Right atrium auricular region (tissue), 2 donors: ENCODE data around the gene PRPSAP1. TPM values are rescaled to one million over a fixed set of nuclear protein-coding genes. Genes with fewer than 3 reads are reported as not detected.

Source experiments
- DNase-seq: peaks from one replicate; pipeline ENCODE4 v3.0.0-alpha.2; 2019; ENCODE audit warnings: low spot score
- H3K27ac ChIP-seq, 2 donors: fragments of 200-600 bp; sonication (generic); 1 replicate in 1 of 2; 2 replicates in 1 of 2; pipeline ENCODE4 v1.5.1; 2016 to 2019
- H3K27me3 ChIP-seq, 2 donors: fragments of 200-600 bp; sonication (generic); one replicate each; pipeline versions ENCODE4 v1.5.1 to v1.6.0; 2017 to 2019
- H3K36me3 ChIP-seq: fragments of 200-600 bp; sonication (generic); one replicate; pipeline ENCODE4 v1.5.1; 2016
- H3K4me1 ChIP-seq, 2 donors: fragments of 200-600 bp; sonication (generic); one replicate each; pipeline versions ENCODE4 v1.5.1 to v1.6.0; 2017 to 2019
- H3K4me3 ChIP-seq, 2 donors: fragments of 200-600 bp; sonication (generic); 1 replicate in 1 of 2; 2 replicates in 1 of 2; pipeline ENCODE4 v1.5.1; 2017 to 2019; ENCODE audit warnings: mild to moderate bottlenecking in 1 of 2, moderate library complexity in 1 of 2
- H3K9me3 ChIP-seq, 2 donors: fragments of 200-600 bp; sonication (generic); one replicate each; pipeline ENCODE4 v1.5.1; 2019
- CTCF ChIP-seq, 2 donors: fragments of 200-600 bp; sonication (generic); IDR thresholded peaks; one replicate each; pipeline ENCODE4 v1.5.1; 2019; ENCODE audit warnings: antibody characterized with exemption in 2 of 2
- total RNA-seq, 2 donors: library from RNA; depleted of rRNA; stranded (reverse); fragments of >200 nt; gene quantifications; one replicate each; pipeline ENCODE4 v1.1.0, GENCODE V29; 2016

PRPSAP1 gene
- total RNA-seq, 2 donors from 2014 or later, result 33.7 to 34.0 TPM

DNA sequence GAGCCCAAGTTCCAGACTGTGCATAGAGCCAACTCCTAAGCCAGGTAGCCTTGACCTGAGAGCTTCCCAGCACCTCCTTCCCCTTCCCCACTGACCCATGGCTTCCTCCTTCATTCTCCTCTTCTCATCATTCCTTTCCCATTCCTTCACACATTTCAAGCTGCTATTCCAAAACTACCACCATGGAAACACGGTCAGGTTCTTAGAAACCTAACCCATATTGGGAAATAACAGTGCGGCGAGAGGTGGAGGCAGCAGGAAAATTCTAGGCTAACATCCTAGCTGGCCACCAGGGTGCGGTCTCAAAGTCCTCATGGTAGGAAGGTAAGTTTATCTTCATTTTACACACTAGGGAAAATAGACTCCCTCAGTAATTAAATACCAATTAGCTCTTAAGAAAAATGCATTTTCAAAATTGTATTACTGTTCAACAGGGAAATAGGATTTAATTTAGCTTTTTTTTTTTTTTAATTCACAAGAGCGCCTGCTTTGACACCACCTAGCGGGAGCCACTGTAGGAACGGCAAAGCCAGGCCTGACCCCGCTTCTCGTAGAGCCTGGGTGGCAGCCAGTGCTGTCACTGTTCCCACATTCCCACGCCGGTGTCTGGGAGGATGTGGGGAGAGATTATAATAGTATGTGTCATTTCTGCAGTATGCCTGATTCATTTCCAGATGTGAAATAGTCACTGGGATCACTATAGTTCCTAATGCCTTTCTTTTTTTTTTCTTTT, 16.7 kb upstream of the PRPSAP1 start:
- TF ChIP-seq CTCF (IDR thresholded peaks at IDR 0.05), result peak; percentile 52 to 65
- no peaks in the 10 kb centered on the region for H3K9me3 ChIP-seq
- peak overlapping the region; percentile 49 to 65 for H3K27ac ChIP-seq
- no peak overlapping the region for H3K4me3 ChIP-seq
- peaks cover 0 to 27% of the 10 kb centered on the region in 2 donors for H3K4me1 ChIP-seq
- no peaks in the 10 kb centered on the region for H3K36me3 ChIP-seq
- no peaks in the 10 kb centered on the region for H3K27me3 ChIP-seq
- peak; percentile 91 for DNase-seq

- no peaks in the 10 kb centered on the region for H3K27me3 ChIP-seq
- H3K4me3 ChIP-seq, result no peak overlapping the region
- H3K9me3 ChIP-seq, result no peaks in the 10 kb centered on the region
- H3K27ac ChIP-seq, result peak overlapping the region; percentile 49 to 65
- TF ChIP-seq CTCF (IDR thresholded peaks at IDR 0.05), result no peak
- no peaks in the 10 kb centered on the region for H3K36me3 ChIP-seq
- no peak for DNase-seq
- peaks cover 0 to 22% of the 10 kb centered on the region in 2 donors for H3K4me1 ChIP-seq
Measured at GRCh38 chr17:76369804-76370203, 16.1 kb upstream of the PRPSAP1 start.

DNA sequence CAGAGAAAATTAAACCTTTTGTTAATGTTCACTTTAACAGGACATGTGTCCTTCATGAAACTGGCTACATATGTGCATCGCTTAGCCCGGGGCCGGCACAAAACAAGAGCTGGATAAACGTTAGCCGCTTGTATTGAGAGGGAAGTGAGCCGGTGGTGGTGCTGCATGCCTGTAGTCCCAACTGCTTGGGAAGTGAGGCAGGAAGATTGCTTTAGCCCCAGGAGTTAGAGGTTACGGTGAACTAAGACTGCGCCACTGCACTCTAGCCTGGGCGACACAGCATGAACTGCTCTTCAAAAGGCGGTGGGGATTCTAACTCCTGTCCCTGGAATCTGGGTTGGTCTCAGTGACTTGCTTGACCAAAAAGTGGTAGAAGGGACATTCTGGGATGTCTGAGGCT, 15.7 kb upstream of the PRPSAP1 start:
- DNase-seq, result no peak
- H3K27ac ChIP-seq, result peak overlapping the region; percentile 49 to 65

DNA sequence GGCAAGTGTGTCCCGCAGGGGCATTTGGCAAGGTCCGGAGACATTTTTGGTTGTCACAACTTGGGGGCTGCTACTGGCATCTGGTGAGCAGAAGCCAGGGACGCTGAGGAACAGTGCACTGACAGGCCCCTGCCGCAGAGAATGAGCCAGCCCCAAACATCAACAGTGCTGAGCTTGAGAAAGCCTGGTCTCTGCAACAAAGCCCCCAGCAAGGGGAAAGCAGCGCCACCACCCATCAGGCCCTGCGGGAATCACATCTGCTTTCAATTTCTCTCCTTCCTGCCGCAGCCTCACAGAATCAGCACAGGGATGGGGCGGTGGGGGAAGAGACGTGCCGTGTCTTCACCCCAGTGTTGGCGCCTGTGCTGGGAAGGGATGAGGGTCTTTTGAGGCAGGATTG, 14.8 kb upstream of the PRPSAP1 start:
- DNase-seq, result no peak
- no peak overlapping the region for H3K4me3 ChIP-seq
- no peaks in the 10 kb centered on the region for H3K9me3 ChIP-seq
- peaks cover 0 to 22% of the 10 kb centered on the region in 2 donors for H3K4me1 ChIP-seq
- no peaks in the 10 kb centered on the region for H3K36me3 ChIP-seq
- no peak for TF ChIP-seq CTCF (IDR thresholded peaks at IDR 0.05)
- no peaks in the 10 kb centered on the region for H3K27me3 ChIP-seq
- H3K27ac ChIP-seq, result no peak overlapping the region

More for the DNA sequence above, 15.7 kb upstream of the PRPSAP1 start:
- Histone ChIP-seq H3K9me3 (no peaks in the 10 kb centered on the region), H3K4me1 (peaks cover 0 to 22% of the 10 kb centered on the region in 2 donors), H3K36me3 (no peaks in the 10 kb centered on the region), H3K27me3 (no peaks in the 10 kb centered on the region), H3K4me3 (no peak overlapping the region)
- TF ChIP-seq CTCF (IDR thresholded peaks at IDR 0.05), result no peak

DNA sequence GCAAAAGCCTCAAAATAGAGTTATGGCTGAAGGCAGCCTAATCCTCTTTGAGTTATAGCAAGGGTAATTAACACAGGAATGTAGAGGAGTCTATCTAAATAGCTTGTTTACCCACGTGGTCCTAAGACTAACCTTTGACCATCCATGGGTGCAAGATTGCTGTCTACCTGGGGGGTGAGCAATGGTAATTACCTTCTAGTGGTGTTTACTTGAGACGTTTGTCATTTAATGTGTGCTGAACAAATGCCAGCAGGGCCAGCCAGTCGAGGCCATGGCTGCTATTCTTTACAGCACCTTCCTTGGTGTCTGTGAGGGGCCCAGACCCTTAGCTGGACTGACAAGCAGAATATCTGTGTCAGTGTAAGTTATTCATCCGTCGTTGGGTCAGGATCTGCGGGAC, 13.9 kb upstream of the PRPSAP1 start:
- no peaks in the 10 kb centered on the region for H3K27me3 ChIP-seq
- no peak overlapping the region for H3K27ac ChIP-seq
- DNase-seq, result no peak
- no peaks in the 10 kb centered on the region for H3K36me3 ChIP-seq
- no peak overlapping the region for H3K4me3 ChIP-seq
- no peak for TF ChIP-seq CTCF (IDR thresholded peaks at IDR 0.05)
- H3K9me3 ChIP-seq, result no peaks in the 10 kb centered on the region
- H3K4me1 ChIP-seq, result peaks cover 0 to 24% of the 10 kb centered on the region in 2 donors

- Histone ChIP-seq H3K27me3 (no peaks in the 10 kb centered on the region), H3K9me3 (no peaks in the 10 kb centered on the region), H3K4me1 (peaks cover 0 to 38% of the 10 kb centered on the region in 2 donors), H3K4me3 (no peak overlapping the region), H3K27ac (no peak overlapping the region), H3K36me3 (no peaks in the 10 kb centered on the region)
- DNase-seq, result no peak
- no peak for TF ChIP-seq CTCF (IDR thresholded peaks at IDR 0.05)
Measured at GRCh38 chr17:76366247-76366646, 12.5 kb upstream of the PRPSAP1 start.
